Neural cell (in vitro differentiated cells): ENCODE data around the gene LRP2.

ENCODE experiments used
- EP300 ChIP-seq: fragments of 450-650 bp; conservative IDR thresholded peaks from 2 replicates; pipeline ENCODE4 v1.6.1; 2014; ENCODE audit warnings: antibody characterized with exemption, mild to moderate bottlenecking, moderate library complexity; ENCODE audit not compliant: poor library complexity, severe bottlenecking
- EZH2 ChIP-seq: fragments of 200-600, 300-800 bp; shearing (Covaris generic), sonication (generic); IDR thresholded peaks from 2 replicates; pipeline ENCODE4 v1.6.1; 2014; ENCODE audit warnings: antibody characterized with exemption, low read length, borderline replicate concordance, mild to moderate bottlenecking; ENCODE audit not compliant: insufficient read depth, poor library complexity, severe bottlenecking
- MXI1 ChIP-seq: fragments of 450-650 bp; conservative IDR thresholded peaks from 2 replicates; pipeline ENCODE4 v1.6.1; 2014; ENCODE audit warnings: antibody characterized with exemption, mild to moderate bottlenecking; ENCODE audit not compliant: poor library complexity, severe bottlenecking
- POLR2AphosphoS5 ChIP-seq: IDR thresholded peaks from 2 replicates; pipeline ENCODE4 v1.6.1; 2012
- RAD21 ChIP-seq: fragments of 450-650 bp; conservative IDR thresholded peaks from 2 replicates; pipeline ENCODE4 v1.6.1; 2014; ENCODE audit warnings: antibody characterized with exemption, mild to moderate bottlenecking, moderate library complexity
- SMC3 ChIP-seq: fragments of 450-650 bp; conservative IDR thresholded peaks from 2 replicates; pipeline ENCODE4 v1.6.1; 2014; ENCODE audit warnings: antibody characterized with exemption, mild to moderate bottlenecking, moderate library complexity; ENCODE audit not compliant: poor library complexity
- TAF1 ChIP-seq: IDR thresholded peaks from 2 replicates; pipeline ENCODE4 v1.6.1; 2012; ENCODE audit warnings: low read depth
- TF ChIP-seq, protein P1 (sequence below): fragments of 450-650 bp; IDR thresholded peaks from 2 replicates; pipeline ENCODE4 v1.5.1; 2014; ENCODE audit warnings: antibody characterized with exemption, mild to moderate bottlenecking, moderate library complexity; ENCODE audit not compliant: poor library complexity, severe bottlenecking
- TF ChIP-seq, protein P2 (sequence below): IDR thresholded peaks from 2 replicates; pipeline ENCODE4 v1.6.1; 2012; ENCODE audit warnings: borderline replicate concordance

DNA sequence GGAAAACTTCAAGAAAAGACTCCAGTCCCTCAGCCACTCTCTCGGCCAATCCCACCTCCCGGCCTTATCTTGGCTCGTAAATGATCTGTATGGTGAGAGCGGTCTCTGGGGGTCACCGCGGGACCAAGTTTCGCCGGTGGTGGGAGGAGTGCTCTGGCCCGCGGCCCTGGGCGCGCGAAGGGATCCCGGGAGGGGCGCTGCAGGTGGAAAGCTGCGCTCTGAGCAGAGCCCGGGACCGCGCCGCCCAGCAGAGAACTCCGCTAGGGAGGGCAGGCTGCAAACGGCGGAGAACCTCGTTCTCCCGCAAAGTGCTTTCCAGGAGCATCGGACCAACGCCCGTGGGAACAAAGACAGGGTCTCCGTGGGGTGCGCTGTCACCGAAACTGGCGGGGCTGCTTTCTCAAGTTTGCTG, 622 bp downstream of the LRP2 start:
- TF ChIP-seq, protein P1, sequence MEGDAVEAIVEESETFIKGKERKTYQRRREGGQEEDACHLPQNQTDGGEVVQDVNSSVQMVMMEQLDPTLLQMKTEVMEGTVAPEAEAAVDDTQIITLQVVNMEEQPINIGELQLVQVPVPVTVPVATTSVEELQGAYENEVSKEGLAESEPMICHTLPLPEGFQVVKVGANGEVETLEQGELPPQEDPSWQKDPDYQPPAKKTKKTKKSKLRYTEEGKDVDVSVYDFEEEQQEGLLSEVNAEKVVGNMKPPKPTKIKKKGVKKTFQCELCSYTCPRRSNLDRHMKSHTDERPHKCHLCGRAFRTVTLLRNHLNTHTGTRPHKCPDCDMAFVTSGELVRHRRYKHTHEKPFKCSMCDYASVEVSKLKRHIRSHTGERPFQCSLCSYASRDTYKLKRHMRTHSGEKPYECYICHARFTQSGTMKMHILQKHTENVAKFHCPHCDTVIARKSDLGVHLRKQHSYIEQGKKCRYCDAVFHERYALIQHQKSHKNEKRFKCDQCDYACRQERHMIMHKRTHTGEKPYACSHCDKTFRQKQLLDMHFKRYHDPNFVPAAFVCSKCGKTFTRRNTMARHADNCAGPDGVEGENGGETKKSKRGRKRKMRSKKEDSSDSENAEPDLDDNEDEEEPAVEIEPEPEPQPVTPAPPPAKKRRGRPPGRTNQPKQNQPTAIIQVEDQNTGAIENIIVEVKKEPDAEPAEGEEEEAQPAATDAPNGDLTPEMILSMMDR: no peak
- TF ChIP-seq EP300 (no peak), MXI1 (no peak), POLR2AphosphoS5 (no peak), EZH2 (no peak), RAD21 (no peak), SMC3 (no peak), TAF1 (no peak)
- TF ChIP-seq, protein P2, sequence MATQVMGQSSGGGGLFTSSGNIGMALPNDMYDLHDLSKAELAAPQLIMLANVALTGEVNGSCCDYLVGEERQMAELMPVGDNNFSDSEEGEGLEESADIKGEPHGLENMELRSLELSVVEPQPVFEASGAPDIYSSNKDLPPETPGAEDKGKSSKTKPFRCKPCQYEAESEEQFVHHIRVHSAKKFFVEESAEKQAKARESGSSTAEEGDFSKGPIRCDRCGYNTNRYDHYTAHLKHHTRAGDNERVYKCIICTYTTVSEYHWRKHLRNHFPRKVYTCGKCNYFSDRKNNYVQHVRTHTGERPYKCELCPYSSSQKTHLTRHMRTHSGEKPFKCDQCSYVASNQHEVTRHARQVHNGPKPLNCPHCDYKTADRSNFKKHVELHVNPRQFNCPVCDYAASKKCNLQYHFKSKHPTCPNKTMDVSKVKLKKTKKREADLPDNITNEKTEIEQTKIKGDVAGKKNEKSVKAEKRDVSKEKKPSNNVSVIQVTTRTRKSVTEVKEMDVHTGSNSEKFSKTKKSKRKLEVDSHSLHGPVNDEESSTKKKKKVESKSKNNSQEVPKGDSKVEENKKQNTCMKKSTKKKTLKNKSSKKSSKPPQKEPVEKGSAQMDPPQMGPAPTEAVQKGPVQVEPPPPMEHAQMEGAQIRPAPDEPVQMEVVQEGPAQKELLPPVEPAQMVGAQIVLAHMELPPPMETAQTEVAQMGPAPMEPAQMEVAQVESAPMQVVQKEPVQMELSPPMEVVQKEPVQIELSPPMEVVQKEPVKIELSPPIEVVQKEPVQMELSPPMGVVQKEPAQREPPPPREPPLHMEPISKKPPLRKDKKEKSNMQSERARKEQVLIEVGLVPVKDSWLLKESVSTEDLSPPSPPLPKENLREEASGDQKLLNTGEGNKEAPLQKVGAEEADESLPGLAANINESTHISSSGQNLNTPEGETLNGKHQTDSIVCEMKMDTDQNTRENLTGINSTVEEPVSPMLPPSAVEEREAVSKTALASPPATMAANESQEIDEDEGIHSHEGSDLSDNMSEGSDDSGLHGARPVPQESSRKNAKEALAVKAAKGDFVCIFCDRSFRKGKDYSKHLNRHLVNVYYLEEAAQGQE: no peak
